BJ (cell line): ENCODE results near the gene COL23A1. TPM values are rescaled to one million over a fixed set of nuclear protein-coding genes. Genes with fewer than 3 reads are reported as not detected.

Source experiments
- CTCF ChIA-PET: fragments of 350-600 bp; formaldehyde crosslinking; extraction: SDS; loops from one replicate; lab custom pipeline; 2021; ENCODE audit warnings: antibody characterized with exemption, inconsistent platforms; lab: Yijun Ruan, JAX
- POLR2A ChIA-PET: fragments of 300-600 bp; sonication (Branson Sonifier 250); formaldehyde crosslinking; extraction: SDS; loops from one replicate; lab custom pipeline; 2021; ENCODE audit warnings: antibody characterized with exemption; lab: Charles Lee
- DNase-seq: peaks from one replicate; pipeline ENCODE4 v3.0.0-alpha.2; 2011; ENCODE audit warnings: low read depth
- H3K27me3 ChIP-seq: 2 replicates; pipeline ENCODE4 v1.6.0; 2011; ENCODE audit warnings: low read length; ENCODE audit not compliant: control insufficient read depth, insufficient read depth
- H3K36me3 ChIP-seq: 2 replicates; pipeline ENCODE4 v1.5.1; 2011; ENCODE audit warnings: low read length; ENCODE audit not compliant: control insufficient read depth, insufficient read depth
- H3K4me3 ChIP-seq: 2 replicates; pipeline ENCODE4 v1.5.1; 2011; ENCODE audit warnings: low read depth, mild to moderate bottlenecking, control low read depth, low read length
- CTCF ChIP-seq: IDR thresholded peaks from 2 replicates; pipeline ENCODE4 v1.5.1; 2011; ENCODE audit warnings: low read depth, mild to moderate bottlenecking, control low read depth, inconsistent platforms, low read length, moderate library complexity; ENCODE audit not compliant: insufficient read depth
- polyA plus RNA-seq: library from polyadenylated mRNA; depleted of rRNA; stranded (reverse); fragments of >200 nt; gene quantifications from 2 replicates; pipeline ENCODE4 v1.2.3, GENCODE V29; 2011

Gene COL23A1
- polyA plus RNA-seq, 1 experiment = not detected

GRCh38 chr5:178349075-178349511 lies 241.1 kb downstream of the COL23A1 start:
- ChIA-PET CTCF (no interaction called here), POLR2A (no interaction called here)
- no peaks in the 10 kb centered on the region for H3K36me3 ChIP-seq
- no peaks in the 10 kb centered on the region for H3K27me3 ChIP-seq
- H3K4me3 ChIP-seq = no peak overlapping the region
- no peak for TF ChIP-seq CTCF
- DNase-seq = no peak

GRCh38 chr5:178348356-178349074 lies 241.7 kb downstream of the COL23A1 start:
- ChIA-PET POLR2A (no interaction called here), CTCF (no interaction called here)
- Histone ChIP-seq H3K27me3 (no peaks in the 10 kb centered on the region), H3K4me3 (no peak overlapping the region), H3K36me3 (no peaks in the 10 kb centered on the region)
- no peak for TF ChIP-seq CTCF
- DNase-seq = no peak

GRCh38 chr5:178347956-178348355 lies 242.2 kb downstream of the COL23A1 start:
- no peaks in the 10 kb centered on the region for H3K36me3 ChIP-seq
- no peak for TF ChIP-seq CTCF
- POLR2A ChIA-PET = no interaction called here
- H3K4me3 ChIP-seq = no peak overlapping the region
- H3K27me3 ChIP-seq = no peaks in the 10 kb centered on the region
- DNase-seq = no peak
- CTCF ChIA-PET = no interaction called here

GRCh38 chr5:178346607-178347334 lies 243.4 kb downstream of the COL23A1 start:
- no peak overlapping the region for H3K4me3 ChIP-seq
- H3K27me3 ChIP-seq = no peaks in the 10 kb centered on the region
- ChIA-PET POLR2A (no interaction called here), CTCF (no interaction called here)
- H3K36me3 ChIP-seq = no peaks in the 10 kb centered on the region
- no peak for DNase-seq
- no peak for TF ChIP-seq CTCF

GRCh38 chr5:178343306-178343705 lies 246.9 kb downstream of the COL23A1 start:
- DNase-seq = no peak
- ChIA-PET POLR2A (no interaction called here), CTCF (no interaction called here)
- H3K36me3 ChIP-seq = no peaks in the 10 kb centered on the region
- H3K4me3 ChIP-seq = no peak overlapping the region
- no peaks in the 10 kb centered on the region for H3K27me3 ChIP-seq
- no peak for TF ChIP-seq CTCF
